Inflammatory macrophage (primary cell): Measurements from ENCODE around the gene SORBS1.
A peak's percentile ranks its signal among the peaks of the same experiment; 100 is the strongest.
"Not testable (repeated sequence)": the region's sequence is repeated elsewhere in the genome, so short reads cannot be mapped to it uniquely, and the experiment has no call there.

Experiments used
- DNase-seq, 2 donors: peaks; one replicate each; pipeline ENCODE4 v3.0.0-alpha.2; 2020 to 2022

Gene SORBS1

DNA sequence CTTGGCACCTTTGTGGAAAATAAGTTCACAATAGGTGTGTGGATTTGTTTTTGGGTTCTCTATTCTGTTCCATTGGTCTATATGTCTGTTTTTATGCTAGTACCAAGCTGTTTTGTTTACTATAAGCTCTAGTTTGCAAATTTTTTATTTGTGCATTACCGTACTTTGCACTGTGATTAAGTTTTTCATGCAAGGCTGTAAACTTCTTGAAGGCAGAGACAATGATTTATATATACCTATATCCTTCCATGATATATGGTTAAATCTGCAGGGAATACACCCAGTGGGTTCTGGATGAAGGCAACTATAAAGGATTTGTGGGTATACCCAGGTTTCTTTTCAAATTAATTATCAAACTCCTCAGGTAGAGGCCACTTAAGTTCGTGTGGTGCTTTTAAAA is 178.6 kb downstream of the SORBS1 start:
- no peak for DNase-seq

- DNase-seq: no peak
Observed at GRCh38 chr10:95382174-95382573, 179.0 kb downstream of the SORBS1 start.

DNA sequence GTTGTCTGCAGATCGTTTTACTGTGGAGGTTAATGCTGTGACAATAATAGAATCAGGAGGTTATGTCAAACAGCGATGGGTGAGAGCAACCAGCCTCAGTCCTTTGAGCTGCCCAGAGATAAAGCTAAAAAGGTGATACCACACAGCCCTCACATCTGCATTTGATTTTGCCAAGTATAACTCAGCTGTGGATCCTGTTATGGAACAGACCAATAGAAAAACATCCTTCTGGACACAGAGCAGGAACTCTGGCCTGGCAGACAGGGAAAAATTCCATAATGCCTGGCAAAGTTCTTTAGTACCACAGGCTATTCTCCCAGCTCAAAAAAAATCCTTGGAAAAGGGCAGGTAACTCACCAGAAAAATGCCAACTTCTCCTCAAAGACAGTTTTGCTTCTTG is 183.2 kb downstream of the SORBS1 start:
- DNase-seq: no peak

GRCh38 chr10:95375418-95375817 is 185.8 kb downstream of the SORBS1 start:
- no peak for DNase-seq

DNA sequence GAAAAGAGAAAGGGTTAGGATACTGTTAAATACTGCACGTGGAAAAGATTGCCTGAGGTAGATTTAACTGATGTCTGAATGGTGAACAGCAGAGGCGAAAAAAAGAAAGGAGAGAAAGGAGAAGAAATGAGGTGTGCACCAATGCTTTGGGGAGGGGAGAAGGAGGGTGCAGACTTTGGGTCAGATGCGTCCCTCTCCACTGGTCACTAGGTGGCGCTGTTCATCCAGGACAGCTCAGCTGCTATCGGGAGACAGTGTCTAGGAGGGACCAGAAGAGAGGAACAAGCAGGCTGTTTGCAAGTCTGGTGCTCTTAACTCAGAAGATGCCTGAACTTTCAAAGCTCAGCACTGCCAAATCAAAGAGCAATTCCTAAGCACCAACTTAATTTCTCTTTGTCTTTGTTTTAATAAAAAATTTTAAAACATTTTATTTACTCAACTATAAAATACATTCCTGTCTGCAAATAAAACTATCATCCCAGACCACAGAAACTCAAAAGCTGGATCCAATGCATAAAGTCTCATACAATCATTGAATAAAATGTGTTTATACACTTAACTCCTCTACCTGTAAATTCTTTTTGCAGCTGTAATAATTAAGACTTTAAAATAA is 186.5 kb downstream of the SORBS1 start:
- peak; percentile 79 to 92 for DNase-seq

DNA sequence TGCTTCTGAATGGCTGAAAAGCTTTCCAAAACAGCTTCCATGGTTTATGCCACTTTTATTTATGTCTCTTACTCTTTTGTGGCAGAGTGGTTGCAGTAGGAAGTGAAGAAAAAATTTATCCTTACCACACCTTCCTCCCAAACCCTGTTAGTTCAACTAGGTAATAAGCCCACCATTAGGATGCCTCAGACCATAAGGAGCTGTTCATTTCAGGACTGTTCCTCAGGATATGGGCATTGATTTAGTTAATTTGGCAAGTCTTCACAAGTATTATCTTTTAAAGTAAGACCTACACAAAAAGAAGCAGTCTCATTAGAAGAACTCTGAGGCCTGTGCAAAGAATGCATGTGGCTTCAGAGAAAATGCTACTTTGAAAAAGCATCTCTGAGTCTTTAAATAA is 187.5 kb downstream of the SORBS1 start:
- no peak for DNase-seq

DNA sequence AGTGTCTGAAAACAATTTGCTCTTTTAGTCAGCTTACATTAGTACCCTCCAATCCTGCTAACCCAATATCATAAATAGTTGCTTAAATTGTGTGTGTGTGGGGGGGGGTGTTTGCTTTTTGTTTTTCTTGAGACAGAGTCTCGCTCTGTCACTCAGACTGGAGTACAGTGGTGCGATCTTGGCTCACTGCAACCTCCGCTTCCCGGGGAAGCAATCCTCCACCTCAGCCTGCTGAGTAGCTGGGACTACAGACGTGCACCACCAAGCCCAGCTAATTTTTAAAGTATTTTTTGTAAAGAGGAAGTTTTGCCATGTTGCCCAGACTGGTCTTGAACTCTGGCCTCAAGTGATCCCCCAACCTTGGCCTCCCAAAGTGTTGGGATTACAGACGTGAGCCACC is 196.8 kb downstream of the SORBS1 start:
- DNase-seq: no peak

DNA sequence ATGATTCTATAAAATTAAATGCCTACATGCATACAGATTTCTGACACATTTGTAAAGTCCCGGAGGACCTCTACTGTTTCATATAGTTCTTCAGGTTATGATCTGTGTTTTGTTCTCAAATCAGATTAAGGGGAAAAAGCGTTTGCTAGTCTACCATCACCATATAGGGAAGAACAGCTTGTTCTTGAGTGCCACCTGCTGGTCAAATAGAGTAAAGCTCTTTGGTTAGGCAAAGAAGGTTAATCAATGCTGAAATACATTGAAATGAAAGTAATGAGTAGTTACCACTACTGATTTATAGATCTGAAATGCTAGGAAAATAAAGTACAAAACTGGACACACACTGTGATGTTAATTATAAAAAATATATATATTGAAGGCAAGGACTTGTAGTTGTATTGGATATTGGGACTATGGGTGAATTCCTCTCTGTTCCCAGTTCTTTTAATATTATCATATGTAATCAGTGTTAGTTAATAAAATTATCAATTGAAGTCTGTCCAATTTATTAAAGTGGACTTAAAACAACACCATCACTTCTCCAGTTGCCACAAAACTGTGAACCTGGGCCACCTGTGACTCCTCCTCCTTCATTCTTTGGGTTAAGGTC is 197.8 kb downstream of the SORBS1 start:
- peak; percentile 67 for DNase-seq

DNA sequence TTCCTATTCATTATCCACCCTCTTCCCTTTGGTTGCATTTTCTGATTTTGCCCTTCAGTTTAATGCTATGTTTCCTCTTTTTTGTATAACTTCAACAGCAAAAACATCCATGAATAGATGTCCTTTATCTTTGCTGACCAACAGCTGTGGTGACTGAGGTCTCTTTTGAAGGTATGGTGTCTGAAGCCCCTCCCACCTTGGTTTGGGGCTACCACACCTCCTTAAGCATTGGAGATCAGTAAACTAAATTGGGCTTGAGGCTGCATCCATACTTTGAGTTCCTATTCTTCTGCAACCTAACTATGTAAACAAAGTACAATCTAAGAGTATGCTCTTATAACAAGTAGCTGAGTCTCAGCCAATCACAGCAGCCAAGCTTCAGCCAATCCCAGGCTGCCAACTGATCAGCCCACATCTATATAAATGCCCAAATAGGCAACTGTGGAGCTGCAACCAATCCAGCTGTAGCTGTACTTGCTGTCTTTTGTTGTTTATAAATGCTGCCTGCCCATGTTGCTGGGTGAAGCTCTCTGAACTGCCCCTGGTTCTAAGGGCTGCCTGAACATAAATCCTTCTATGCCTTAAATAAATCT is 201.0 kb downstream of the SORBS1 start:
- DNase-seq: no peak

DNA sequence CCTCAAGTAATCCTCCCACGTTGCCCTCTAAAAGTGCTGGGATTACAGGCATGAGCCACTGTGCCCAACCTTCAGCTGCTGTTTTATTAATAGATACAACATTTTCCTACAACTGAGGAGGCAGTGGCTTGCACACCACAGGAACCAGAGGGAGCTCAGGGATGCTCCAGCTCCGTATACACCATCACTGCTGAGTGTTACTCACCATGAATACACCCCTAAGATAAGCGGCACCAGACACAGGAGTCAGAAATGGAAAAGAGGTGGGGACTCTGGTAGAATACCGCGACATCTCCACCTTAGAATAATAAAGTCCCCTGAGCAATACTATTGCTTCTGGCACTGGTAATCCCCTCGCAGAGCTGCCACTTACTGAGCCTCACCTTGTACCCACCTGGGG is 201.7 kb downstream of the SORBS1 start:
- DNase-seq: no peak

DNA sequence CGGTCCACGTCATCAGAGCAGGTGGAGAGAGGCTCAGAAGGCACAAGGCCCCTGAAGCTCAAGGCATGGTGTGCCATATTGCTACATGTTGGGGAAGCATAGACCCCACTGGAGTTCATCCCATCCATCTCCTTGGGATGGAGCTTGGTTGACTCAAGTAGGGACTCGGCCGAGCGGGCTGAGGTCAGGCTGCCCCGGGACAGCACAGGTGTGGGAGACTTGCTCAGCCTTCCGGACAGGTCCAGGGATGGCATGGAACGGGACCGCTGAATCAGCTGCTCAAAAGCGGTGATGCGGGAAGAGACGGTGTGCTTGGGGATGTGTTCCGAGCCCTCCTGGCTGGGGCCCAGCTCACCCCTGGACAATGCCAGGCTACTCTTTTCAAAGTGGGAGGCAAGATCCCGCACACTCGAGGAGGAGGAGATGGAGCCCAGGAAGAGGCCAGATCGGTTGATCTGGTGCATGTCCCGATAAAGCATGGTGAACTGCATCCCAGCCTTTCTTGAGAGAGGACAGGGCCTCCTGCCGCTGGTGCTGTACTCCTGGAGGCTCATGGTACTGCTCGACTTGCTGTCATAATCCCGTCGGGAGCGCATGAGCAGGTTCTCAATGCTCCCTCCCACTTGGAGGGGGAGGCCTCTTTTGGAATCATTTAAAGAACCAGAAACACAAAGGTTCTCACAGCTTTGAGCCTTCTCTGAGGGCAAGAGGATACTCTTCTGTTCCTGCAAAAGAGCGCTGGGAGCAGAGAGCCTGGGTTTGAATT is 204.8 kb downstream of the SORBS1 start:
- no peak for DNase-seq

DNA sequence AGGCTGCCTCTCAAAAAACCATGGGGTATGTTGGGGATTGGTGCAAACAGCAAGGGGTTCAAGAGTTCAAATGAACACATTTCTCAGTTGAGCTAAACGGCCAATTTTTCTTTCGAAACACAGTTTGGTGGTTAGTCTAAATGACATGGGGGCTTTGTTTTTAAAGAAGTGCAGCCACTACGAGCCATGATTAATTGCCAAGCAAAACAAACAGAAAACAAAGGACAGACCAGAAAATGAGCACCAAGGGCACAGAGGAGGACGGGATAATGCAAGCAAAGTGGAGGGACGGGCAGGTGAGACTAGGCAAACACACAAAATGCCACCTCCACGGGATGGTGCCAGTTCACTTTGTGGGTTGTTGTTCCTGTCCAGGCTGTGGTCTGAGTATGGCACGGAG is 205.9 kb downstream of the SORBS1 start:
- DNase-seq: no peak

- DNase-seq: no peak
Observed at GRCh38 chr10:95354110-95354509, 207.1 kb downstream of the SORBS1 start.

- no peak for DNase-seq
Observed at GRCh38 chr10:95353123-95353522, 208.0 kb downstream of the SORBS1 start.

DNA sequence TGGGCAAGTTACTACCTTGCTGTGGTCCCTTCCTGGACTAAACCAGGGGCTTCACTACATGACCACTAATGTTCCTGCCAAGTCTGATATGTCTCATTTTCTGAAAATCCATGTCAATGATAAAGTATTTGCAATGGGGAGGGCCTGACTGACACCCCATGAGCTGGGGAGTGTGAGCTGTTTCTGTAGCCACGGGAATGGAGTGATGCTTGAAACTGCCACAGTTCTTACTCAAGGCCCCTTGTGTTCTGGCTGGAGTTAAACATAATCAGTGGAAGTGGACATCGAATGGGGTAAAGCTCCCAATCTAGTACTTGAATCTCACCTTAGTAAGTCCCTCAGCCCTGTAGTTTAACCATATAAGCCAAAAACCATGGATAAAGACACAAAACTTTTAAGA is 208.5 kb downstream of the SORBS1 start:
- DNase-seq: no peak

GRCh38 chr10:95350830-95351228 is 210.3 kb downstream of the SORBS1 start:
- no peak for DNase-seq

DNA sequence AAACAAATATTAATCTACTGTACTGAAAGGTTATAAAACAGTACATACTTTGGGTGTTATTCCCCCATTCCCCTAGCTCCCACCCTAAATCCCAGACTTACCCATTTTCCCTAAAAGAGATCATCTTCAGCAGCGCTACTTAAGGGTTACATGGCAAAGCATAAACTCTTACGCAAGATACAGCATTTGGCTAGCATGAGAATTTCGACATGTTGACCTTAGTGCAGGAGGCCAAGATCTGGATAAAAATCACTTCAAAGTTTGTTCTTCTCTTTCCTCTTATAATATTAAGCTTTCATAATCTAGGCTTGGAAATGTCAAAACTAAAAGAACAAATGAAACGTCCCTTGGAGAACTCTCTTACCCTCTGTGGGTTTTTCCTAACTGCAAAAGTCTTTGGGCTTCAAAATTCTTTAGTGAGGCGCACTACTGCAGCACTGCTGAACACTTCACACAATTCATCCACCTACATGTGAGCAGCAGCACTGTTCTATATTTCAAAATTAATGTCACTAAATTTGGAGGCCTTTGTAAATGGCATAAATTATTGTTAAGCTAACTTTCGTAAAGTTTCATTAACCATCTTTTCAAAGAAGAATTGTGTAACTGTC is 210.8 kb downstream of the SORBS1 start:
- peak; percentile 29 to 61 for DNase-seq

- not testable (repeated sequence) for DNase-seq
Observed at GRCh38 chr10:95347402-95347766, 213.8 kb downstream of the SORBS1 start.

DNA sequence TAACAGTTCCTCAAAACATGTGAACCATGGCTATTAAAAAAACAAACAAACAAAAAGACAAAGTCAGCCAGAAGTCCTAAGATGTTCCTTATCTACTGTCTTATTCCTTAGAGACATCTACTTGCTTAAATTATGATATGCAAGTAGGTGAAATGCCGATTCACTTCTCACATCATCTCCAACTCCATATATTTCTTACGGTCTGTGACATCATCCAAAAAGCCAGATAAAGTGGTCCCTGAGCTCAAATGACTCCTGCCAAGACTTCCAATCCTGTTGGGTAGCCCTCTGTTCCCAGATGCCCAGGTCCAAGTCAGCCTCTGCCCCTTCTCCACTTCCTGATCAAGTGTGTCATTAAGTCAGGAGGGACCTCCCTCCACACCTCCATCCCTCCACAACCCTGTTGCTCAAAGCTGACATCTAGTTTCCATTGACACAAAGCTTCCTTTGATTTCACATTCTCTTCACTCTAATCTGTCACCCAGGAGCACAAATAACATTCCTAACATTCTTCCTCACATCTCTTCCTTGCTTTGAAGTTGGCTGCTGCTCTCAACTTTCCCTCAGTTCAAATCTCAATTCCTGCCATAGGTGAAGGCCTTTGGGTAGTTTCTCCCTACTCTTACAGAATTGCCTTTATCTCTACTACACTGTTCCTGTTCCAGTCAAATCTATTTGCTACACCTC is 214.3 kb downstream of the SORBS1 start:
- DNase-seq: no peak

- no peak for DNase-seq
Observed at GRCh38 chr10:95343573-95343972, 217.6 kb downstream of the SORBS1 start.

DNA sequence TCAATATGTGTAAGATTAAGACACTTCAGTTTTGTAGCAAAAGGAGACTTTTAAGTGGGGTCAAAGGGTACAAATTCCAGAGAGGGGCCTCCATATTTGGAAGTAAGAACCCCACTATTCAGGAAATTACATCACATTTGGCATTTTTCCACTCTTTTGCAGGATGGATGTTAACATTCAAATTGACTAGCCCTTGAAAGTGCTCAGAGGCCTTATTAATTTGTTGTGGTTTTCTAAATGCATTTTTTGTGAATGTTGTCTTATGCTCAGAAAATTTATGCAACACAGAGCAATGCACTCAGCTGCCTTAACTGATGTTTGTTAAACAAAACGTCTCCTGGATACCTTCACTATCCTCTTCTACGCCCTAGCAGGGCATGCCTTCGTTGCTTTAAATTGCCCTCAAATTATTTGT is 219.4 kb downstream of the SORBS1 start:
- no peak for DNase-seq

DNA sequence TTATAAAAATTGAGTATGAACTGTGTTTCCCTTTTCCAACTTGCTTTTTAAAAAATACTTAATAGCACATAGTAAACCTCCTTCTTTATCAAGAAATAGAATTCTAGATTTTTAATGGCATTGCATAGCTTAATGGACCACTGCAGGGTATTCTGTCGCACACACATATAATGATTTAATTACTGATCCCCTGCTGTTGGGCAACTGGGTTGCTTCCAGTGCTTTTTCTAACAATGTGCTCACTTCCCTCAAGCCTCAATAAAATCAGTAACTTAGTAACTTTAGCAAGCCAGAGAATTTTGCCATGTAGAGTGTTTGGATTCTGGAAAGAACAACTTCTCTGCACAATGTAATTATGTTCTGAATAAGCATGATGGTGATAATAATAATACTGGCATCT is 221.3 kb downstream of the SORBS1 start:
- DNase-seq: no peak
